Neural cell (in vitro differentiated cells): ENCODE results near the gene ACADM. TPM values are rescaled to one million over a fixed set of nuclear protein-coding genes. Genes with fewer than 3 reads are reported as not detected.

Experiments
- H2AFZ ChIP-seq: fragments of 200-600, 300-800 bp; sonication (generic), shearing (Covaris generic); 2 replicates; pipeline ENCODE4 v1.6.0; 2014; ENCODE audit warnings: low read depth, mild to moderate bottlenecking, antibody characterized with exemption, low read length, moderate library complexity
- H3F3A ChIP-seq: fragments of 200-600 bp; shearing (Covaris generic); 2 replicates; pipeline ENCODE4 v1.6.1; 2016; ENCODE audit warnings: mild to moderate bottlenecking, moderate library complexity, mixed read lengths, antibody characterized with exemption, low read length; ENCODE audit not compliant: insufficient read depth, poor library complexity, severe bottlenecking
- H3K27ac ChIP-seq: fragments of 200-600, 300-800 bp; sonication (generic), shearing (Covaris generic); 2 replicates; pipeline ENCODE4 v1.5.1; 2014; ENCODE audit warnings: mild to moderate bottlenecking, low read length, moderate library complexity
- H3K27me3 ChIP-seq: fragments of 300-800, 200-600 bp; sonication (generic), shearing (Covaris generic); 2 replicates; pipeline ENCODE4 v1.6.0; 2014; ENCODE audit warnings: mild to moderate bottlenecking, low read depth, low read length, moderate library complexity; ENCODE audit not compliant: insufficient read depth
- H3K36me3 ChIP-seq: fragments of 300-800, 200-600 bp; sonication (generic), shearing (Covaris generic); 2 replicates; pipeline ENCODE4 v1.5.1; 2014; ENCODE audit warnings: mild to moderate bottlenecking, antibody characterized with exemption, low read length, moderate library complexity; ENCODE audit not compliant: insufficient read depth
- H3K4me2 ChIP-seq: fragments of 300-800, 200-600 bp; sonication (generic), shearing (Covaris generic); 2 replicates; pipeline ENCODE4 v1.6.0; 2014; ENCODE audit warnings: mild to moderate bottlenecking, low read length
- H3K4me3 ChIP-seq: fragments of 300-800, 200-600 bp; sonication (generic), shearing (Covaris generic); 2 replicates; pipeline ENCODE4 v1.5.1; 2014; ENCODE audit warnings: mild to moderate bottlenecking, low read length, moderate library complexity
- H3K79me2 ChIP-seq: fragments of 200-600 bp; shearing (Covaris generic); replicated peaks from 2 replicates; pipeline ENCODE4 v1.6.0; 2014; ENCODE audit warnings: mild to moderate bottlenecking, low read length, moderate library complexity; ENCODE audit not compliant: insufficient read depth
- H3K9ac ChIP-seq: fragments of 300-800, 200-600 bp; sonication (generic), shearing (Covaris generic); 2 replicates; pipeline ENCODE4 v1.6.1; 2016; ENCODE audit warnings: mild to moderate bottlenecking, low read length, mixed read lengths
- H3K9me2 ChIP-seq: fragments of 200-600 bp; shearing (Covaris generic); 2 replicates; pipeline ENCODE4 v1.6.1; 2016; ENCODE audit warnings: mild to moderate bottlenecking, low read length, mixed read lengths; ENCODE audit not compliant: insufficient read depth
- H3K9me3 ChIP-seq: fragments of 200-600, 300-800 bp; sonication (generic), shearing (Covaris generic); 2 replicates; pipeline ENCODE4 v1.6.1; 2016; ENCODE audit warnings: mild to moderate bottlenecking, mixed run types, low read length, moderate library complexity, mixed read lengths
- H4K20me1 ChIP-seq: fragments of 200-600 bp; shearing (Covaris generic); 2 replicates; pipeline ENCODE4 v1.6.1; 2016; ENCODE audit warnings: mild to moderate bottlenecking, mixed run types; ENCODE audit not compliant: insufficient read depth
- CTCF ChIP-seq: fragments of 450-650 bp; IDR thresholded peaks from 2 replicates; pipeline ENCODE4 v1.5.1; 2014; ENCODE audit warnings: antibody characterized with exemption, mild to moderate bottlenecking, moderate library complexity; ENCODE audit not compliant: poor library complexity, severe bottlenecking
- EP300 ChIP-seq: fragments of 450-650 bp; conservative IDR thresholded peaks from 2 replicates; pipeline ENCODE4 v1.6.1; 2014; ENCODE audit warnings: antibody characterized with exemption, mild to moderate bottlenecking, moderate library complexity; ENCODE audit not compliant: poor library complexity, severe bottlenecking
- EZH2 ChIP-seq: fragments of 200-600, 300-800 bp; shearing (Covaris generic), sonication (generic); IDR thresholded peaks from 2 replicates; pipeline ENCODE4 v1.6.1; 2014; ENCODE audit warnings: antibody characterized with exemption, low read length, borderline replicate concordance, mild to moderate bottlenecking; ENCODE audit not compliant: insufficient read depth, poor library complexity, severe bottlenecking
- MXI1 ChIP-seq: fragments of 450-650 bp; conservative IDR thresholded peaks from 2 replicates; pipeline ENCODE4 v1.6.1; 2014; ENCODE audit warnings: antibody characterized with exemption, mild to moderate bottlenecking; ENCODE audit not compliant: poor library complexity, severe bottlenecking
- POLR2AphosphoS5 ChIP-seq: IDR thresholded peaks from 2 replicates; pipeline ENCODE4 v1.6.1; 2012
- RAD21 ChIP-seq: fragments of 450-650 bp; conservative IDR thresholded peaks from 2 replicates; pipeline ENCODE4 v1.6.1; 2014; ENCODE audit warnings: antibody characterized with exemption, mild to moderate bottlenecking, moderate library complexity
- REST ChIP-seq: IDR thresholded peaks from 2 replicates; pipeline ENCODE4 v1.6.1; 2012; ENCODE audit warnings: borderline replicate concordance
- SMC3 ChIP-seq: fragments of 450-650 bp; conservative IDR thresholded peaks from 2 replicates; pipeline ENCODE4 v1.6.1; 2014; ENCODE audit warnings: antibody characterized with exemption, mild to moderate bottlenecking, moderate library complexity; ENCODE audit not compliant: poor library complexity
- TAF1 ChIP-seq: IDR thresholded peaks from 2 replicates; pipeline ENCODE4 v1.6.1; 2012; ENCODE audit warnings: low read depth
- polyA plus RNA-seq: library from polyadenylated mRNA; depleted of rRNA; stranded (reverse); fragments of >200 nt; gene quantifications from 2 replicates; pipeline ENCODE4 v1.2.3, GENCODE V29; 2014

The ACADM gene
- polyA plus RNA-seq, 1 donor from 2014 or later, result 230 TPM

GRCh38 chr1:75795703-75796193 is 71.2 kb downstream of the ACADM start:
- Histone ChIP-seq H3K9me2 (no peaks in the 10 kb centered on the region), H3K27ac (no peak overlapping the region), H4K20me1 (no peaks in the 10 kb centered on the region), H3F3A (no peaks in the 10 kb centered on the region), H3K9ac (no peak overlapping the region), H3K4me3 (no peak overlapping the region), H3K36me3 (peaks cover 14% of the 10 kb centered on the region), H3K27me3 (no peaks in the 10 kb centered on the region), H2AFZ (no peak overlapping the region), H3K79me2 (no peaks in the 10 kb centered on the region), H3K4me2 (no peak overlapping the region), H3K9me3 (no peaks in the 10 kb centered on the region)
- TF ChIP-seq REST (no peak), SMC3 (no peak), RAD21 (no peak), CTCF (no peak), POLR2AphosphoS5 (no peak), TAF1 (no peak), EZH2 (no peak), EP300 (no peak), MXI1 (no peak)

- no peaks in the 10 kb centered on the region for H3K79me2 ChIP-seq
- no peaks in the 10 kb centered on the region for H3K27me3 ChIP-seq
- no peaks in the 10 kb centered on the region for H3K9me3 ChIP-seq
- H3K36me3 ChIP-seq, result peaks cover 14% of the 10 kb centered on the region
- TF ChIP-seq RAD21 (no peak), REST (no peak), EP300 (no peak), CTCF (no peak)
- H3K9ac ChIP-seq, result no peak within 1 kb of the TSS
- H2AFZ ChIP-seq, result no peak within 1 kb of the TSS
- no peaks in the 10 kb centered on the region for H4K20me1 ChIP-seq
- no peaks in the 10 kb centered on the region for H3F3A ChIP-seq
- no peak within 1 kb of the TSS for H3K27ac ChIP-seq
- no peak within 1 kb of the TSS for H3K4me2 ChIP-seq
- no peaks in the 10 kb centered on the region for H3K9me2 ChIP-seq
- no peak within 1 kb of the TSS for H3K4me3 ChIP-seq
Observed at GRCh38 chr1:75796376-75797272, 72.1 kb downstream of the ACADM start, which contains the start of gene MSH4. TSS of gene MSH4 (plus strand) at chr1:75796882. CDS start at chr1:75796986, 104 bp downstream.
